Karpas-422 (cell line): ENCODE results near the gene FOXO1. TPM values are rescaled to one million over a fixed set of nuclear protein-coding genes. Genes with fewer than 3 reads are reported as not detected.

Source experiments
- DNase-seq: peaks from one replicate; pipeline ENCODE4 v3.0.0-alpha.2; 2015
- H2AFZ ChIP-seq: fragments of 200-600 bp; sonication (generic); 2 replicates; pipeline ENCODE4 v1.6.1; 2014; ENCODE audit warnings: antibody characterized with exemption, low read length, mixed read lengths
- H3K27ac ChIP-seq: fragments of 200-600 bp; sonication (generic); 2 replicates; pipeline ENCODE4 v1.5.1; 2014; ENCODE audit warnings: mild to moderate bottlenecking, low read length, moderate library complexity
- H3K27me3 ChIP-seq: fragments of 200-600 bp; sonication (generic); 2 replicates; pipeline ENCODE4 v1.6.1; 2014; ENCODE audit warnings: low read length, mixed read lengths
- H3K36me3 ChIP-seq: fragments of 200-600 bp; sonication (generic); 2 replicates; pipeline ENCODE4 v1.6.1; 2014; ENCODE audit warnings: low read length, mixed read lengths; ENCODE audit not compliant: insufficient read depth
- H3K4me1 ChIP-seq: fragments of 200-600 bp; sonication (generic); 2 replicates; pipeline ENCODE4 v1.6.1; 2014; ENCODE audit warnings: mild to moderate bottlenecking, low read length, mixed read lengths
- H3K4me2 ChIP-seq: fragments of 200-600 bp; sonication (generic); 2 replicates; pipeline ENCODE4 v1.6.1; 2014; ENCODE audit warnings: low read length, low read depth, mild to moderate bottlenecking; ENCODE audit not compliant: poor library complexity, severe bottlenecking
- H3K4me3 ChIP-seq: fragments of 200-600 bp; sonication (generic); 2 replicates; pipeline ENCODE4 v1.5.1; 2014; ENCODE audit warnings: mild to moderate bottlenecking, antibody characterized with exemption, low read length, mixed read lengths
- H3K79me2 ChIP-seq: fragments of 200-600 bp; sonication (generic); 2 replicates; pipeline ENCODE4 v1.6.1; 2014; ENCODE audit warnings: mild to moderate bottlenecking, low read length, mixed read lengths
- H3K9ac ChIP-seq: fragments of 200-600 bp; sonication (generic); 2 replicates; pipeline ENCODE4 v1.6.0; 2014; ENCODE audit warnings: low read length
- H3K9me2 ChIP-seq: fragments of 200-600 bp; sonication (generic), shearing (Covaris generic); replicated peaks from 2 replicates; pipeline ENCODE4 v1.6.0; 2014; ENCODE audit warnings: mild to moderate bottlenecking, low read length, moderate library complexity; ENCODE audit not compliant: insufficient read depth
- H3K9me3 ChIP-seq: fragments of 300-700, 200-600 bp; sonication (generic); 2 replicates; pipeline ENCODE4 v1.6.1; 2014; ENCODE audit warnings: low read length, mixed read lengths
- H4K20me1 ChIP-seq: fragments of 200-600 bp; sonication (generic); 2 replicates; pipeline ENCODE4 v1.6.1; 2014; ENCODE audit warnings: mild to moderate bottlenecking, antibody characterized with exemption, low read length, low read depth; ENCODE audit not compliant: insufficient read depth
- total RNA-seq: library from RNA; depleted of rRNA; stranded (reverse); fragments of >200 nt; shearing (Covaris generic); gene quantifications from 2 replicates; pipeline ENCODE4 v1.2.3, GENCODE V29; 2014; ENCODE audit warnings: low replicate concordance

The FOXO1 gene
- total RNA-seq, 1 experiment from 2014 or later = 51.6 TPM

DNA sequence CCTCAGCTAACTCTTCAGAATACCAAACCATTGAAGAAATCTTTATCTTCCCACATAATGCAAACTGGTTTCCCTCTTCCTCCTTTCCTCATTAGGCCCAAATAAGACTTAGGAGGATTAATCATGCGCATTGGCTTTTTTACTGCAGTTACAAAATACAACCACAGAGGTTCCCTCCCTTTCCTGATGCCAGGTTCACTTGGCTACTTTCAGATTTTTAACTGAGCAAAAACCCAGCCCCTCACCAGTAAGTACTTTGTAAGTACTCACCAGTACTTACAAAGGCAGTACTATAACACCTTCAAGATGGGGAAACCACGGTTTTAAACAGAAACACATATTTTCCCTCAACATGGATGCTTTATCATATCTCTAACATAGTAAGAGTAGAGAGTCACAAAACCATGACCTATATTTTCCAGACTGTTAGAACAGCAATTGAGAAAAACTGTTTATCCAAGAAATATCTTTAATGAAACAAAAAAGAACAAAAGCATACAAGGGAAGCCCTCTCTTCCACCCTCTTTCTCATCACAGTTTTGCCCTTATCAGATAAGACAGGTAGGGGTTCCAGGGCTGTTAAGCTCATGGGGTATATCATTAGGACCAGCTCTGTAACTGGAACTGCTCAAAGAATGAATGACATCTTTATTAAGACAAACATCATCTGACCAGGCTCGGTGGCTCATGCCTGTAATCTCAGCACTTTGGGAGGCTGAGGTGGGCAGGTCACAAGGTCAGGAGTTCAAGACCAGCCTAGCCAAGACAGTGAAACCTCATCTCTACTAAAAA, 12.7 kb downstream of the FOXO1 start:
- no peak overlapping the region for H2AFZ ChIP-seq
- DNase-seq = peak; percentile 59
- peaks cover 42% of the 10 kb centered on the region; the same call in 1 of the 2 replicates for H4K20me1 ChIP-seq
- H3K27ac ChIP-seq = peak overlapping the region; percentile 74
- no peaks in the 10 kb centered on the region for H3K9me3 ChIP-seq
- H3K9ac ChIP-seq = peak overlapping the region; percentile 47
- H3K9me2 ChIP-seq = no peaks in the 10 kb centered on the region
- peak overlapping the region; percentile 14; the same call in 1 of the 2 replicates for H3K4me3 ChIP-seq
- H3K27me3 ChIP-seq = no peaks in the 10 kb centered on the region
- H3K79me2 ChIP-seq = peaks cover 97% of the 10 kb centered on the region
- H3K36me3 ChIP-seq = no peaks in the 10 kb centered on the region
- peaks cover 96% of the 10 kb centered on the region for H3K4me1 ChIP-seq
- H3K4me2 ChIP-seq = peak overlapping the region; percentile 54

DNA sequence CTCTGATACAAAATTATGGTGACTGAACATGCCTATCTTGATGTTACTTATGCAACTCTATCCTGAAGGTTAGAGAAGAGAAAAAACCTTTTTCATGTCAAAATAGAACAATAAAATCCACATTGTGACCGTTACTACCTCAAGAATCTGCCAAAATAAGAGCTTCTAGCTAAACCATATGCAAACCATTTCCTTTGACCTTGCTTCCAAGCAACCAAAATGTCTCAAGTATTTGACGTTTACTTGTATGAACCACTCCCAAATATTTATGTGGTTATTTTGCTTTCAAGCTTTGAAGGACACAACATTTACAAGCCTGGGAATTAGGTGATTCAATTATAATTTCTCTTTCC, 13.9 kb downstream of the FOXO1 start:
- H4K20me1 ChIP-seq = peaks cover 46% of the 10 kb centered on the region; the same call in 1 of the 2 replicates
- H3K27ac ChIP-seq = peak overlapping the region; percentile 74
- H3K4me2 ChIP-seq = peak overlapping the region; percentile 54

DNA sequence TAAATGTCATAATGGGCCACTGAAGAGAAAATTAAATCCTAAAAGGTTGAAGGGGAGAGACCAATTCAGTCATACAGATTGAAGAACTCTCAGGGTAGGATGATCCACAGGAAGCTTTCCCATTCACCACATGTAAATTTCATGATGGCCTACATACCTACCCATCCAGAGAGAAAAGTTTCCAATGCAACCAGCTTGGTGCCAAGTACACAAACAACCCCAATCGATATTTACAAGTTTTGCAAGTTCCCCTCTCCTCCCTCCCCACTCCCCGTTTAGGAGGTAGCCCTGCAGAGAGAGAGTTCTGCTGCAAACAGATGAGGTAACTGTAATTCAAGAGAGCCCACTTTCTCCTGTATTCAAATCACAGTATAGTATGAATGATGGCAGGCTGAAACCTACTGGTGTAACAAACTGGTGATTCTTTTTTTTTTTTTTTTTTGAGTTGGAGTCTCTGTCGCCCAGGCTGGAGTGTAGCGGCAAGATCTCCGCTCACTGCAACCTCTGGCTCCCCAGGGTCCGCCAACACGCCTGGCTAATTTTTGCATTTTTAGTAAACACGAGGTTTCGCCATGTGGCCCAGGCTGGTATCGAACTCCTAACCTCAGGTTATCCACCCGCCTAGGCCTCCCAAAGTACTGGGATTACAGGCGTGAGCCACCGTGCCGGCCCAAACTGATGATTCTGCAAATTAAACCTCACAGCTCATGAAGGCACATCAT, 14.4 kb downstream of the FOXO1 start:
- Histone ChIP-seq H3K27ac (peak overlapping the region; percentile 74), H3K9me2 (no peaks in the 10 kb centered on the region), H3K4me2 (peak overlapping the region; percentile 54), H3K79me2 (peaks cover 97% of the 10 kb centered on the region), H4K20me1 (peaks cover 51% of the 10 kb centered on the region; the same call in 1 of the 2 replicates), H3K4me1 (peaks cover 98% of the 10 kb centered on the region), H3K27me3 (no peaks in the 10 kb centered on the region), H3K4me3 (peak overlapping the region; percentile 14; the same call in 1 of the 2 replicates), H3K9me3 (no peaks in the 10 kb centered on the region), H2AFZ (no peak overlapping the region), H3K9ac (peak overlapping the region; percentile 28; the same call in 1 of the 2 replicates), H3K36me3 (no peaks in the 10 kb centered on the region)
- DNase-seq = peak; percentile 78

More for the DNA sequence above, 13.9 kb downstream of the FOXO1 start:
- peak overlapping the region; percentile 14; the same call in 1 of the 2 replicates for H3K4me3 ChIP-seq
- H3K4me1 ChIP-seq = peaks cover 98% of the 10 kb centered on the region
- no peaks in the 10 kb centered on the region for H3K9me2 ChIP-seq
- H3K9me3 ChIP-seq = no peaks in the 10 kb centered on the region
- H3K9ac ChIP-seq = peak overlapping the region; percentile 28; the same call in 1 of the 2 replicates
- H3K27me3 ChIP-seq = no peaks in the 10 kb centered on the region
- H3K79me2 ChIP-seq = peaks cover 97% of the 10 kb centered on the region
- DNase-seq = peak; percentile 72
- no peaks in the 10 kb centered on the region for H3K36me3 ChIP-seq
- no peak overlapping the region for H2AFZ ChIP-seq

DNA sequence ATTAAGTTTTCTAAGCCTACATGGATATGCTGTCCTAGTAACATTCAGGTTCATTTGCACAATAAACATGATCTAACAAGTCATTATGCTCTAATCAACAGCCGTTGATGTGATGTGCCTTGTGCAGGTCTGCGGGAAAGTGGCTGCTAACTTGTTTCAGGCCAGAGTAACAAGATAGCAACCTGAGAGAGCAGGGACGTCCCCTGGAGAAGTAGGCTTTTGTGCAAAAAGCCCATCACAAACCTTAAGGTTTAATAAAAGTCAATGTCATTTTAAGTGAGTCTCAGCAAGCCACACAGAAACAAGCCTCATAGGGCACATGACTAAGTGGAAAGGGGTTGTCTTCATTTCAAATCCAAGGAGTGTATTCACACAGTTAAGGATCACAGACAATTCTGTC, 17.6 kb downstream of the FOXO1 start:
- Histone ChIP-seq H3K36me3 (no peaks in the 10 kb centered on the region), H3K27me3 (no peaks in the 10 kb centered on the region), H3K27ac (peak overlapping the region; percentile 74), H2AFZ (no peak overlapping the region), H3K79me2 (peaks cover 100% of the 10 kb centered on the region), H3K9ac (peak overlapping the region; percentile 23; the same call in 1 of the 2 replicates), H3K4me1 (peaks cover 97% of the 10 kb centered on the region), H3K4me3 (no peak overlapping the region), H3K9me3 (no peaks in the 10 kb centered on the region), H3K9me2 (no peaks in the 10 kb centered on the region), H3K4me2 (peak overlapping the region; percentile 42), H4K20me1 (peaks cover 45% of the 10 kb centered on the region; the same call in 1 of the 2 replicates)
- DNase-seq = no peak

DNA sequence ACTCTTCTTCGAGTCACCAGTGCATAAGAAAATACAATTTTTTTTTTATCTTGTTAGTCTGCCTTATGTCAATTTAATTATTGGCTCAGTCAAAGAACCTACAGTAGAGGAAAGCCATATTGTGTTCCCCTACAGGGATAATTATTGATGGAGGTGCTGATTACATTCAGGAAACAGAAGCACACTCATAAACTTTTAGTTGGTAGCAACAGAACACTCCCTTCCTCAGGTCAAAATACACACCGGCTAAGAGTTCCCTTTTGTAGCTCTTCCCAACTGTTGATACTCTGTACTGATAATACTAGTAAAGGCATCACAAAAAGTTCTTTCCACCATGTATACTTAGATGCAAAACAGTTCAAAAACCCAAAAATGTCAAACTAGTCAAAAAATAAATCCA, 18.4 kb downstream of the FOXO1 start:
- H3K36me3 ChIP-seq = no peaks in the 10 kb centered on the region
- H3K9ac ChIP-seq = no peak overlapping the region
- no peaks in the 10 kb centered on the region for H3K9me2 ChIP-seq
- peaks cover 100% of the 10 kb centered on the region for H3K79me2 ChIP-seq
- peak overlapping the region; percentile 74 for H3K27ac ChIP-seq
- no peaks in the 10 kb centered on the region for H3K9me3 ChIP-seq
- H3K4me3 ChIP-seq = no peak overlapping the region
- peak overlapping the region; percentile 42 for H3K4me2 ChIP-seq
- H3K27me3 ChIP-seq = no peaks in the 10 kb centered on the region
- no peak for DNase-seq
- H3K4me1 ChIP-seq = peaks cover 91% of the 10 kb centered on the region
- H4K20me1 ChIP-seq = peaks cover 44% of the 10 kb centered on the region; the same call in 1 of the 2 replicates
- no peak overlapping the region for H2AFZ ChIP-seq

DNA sequence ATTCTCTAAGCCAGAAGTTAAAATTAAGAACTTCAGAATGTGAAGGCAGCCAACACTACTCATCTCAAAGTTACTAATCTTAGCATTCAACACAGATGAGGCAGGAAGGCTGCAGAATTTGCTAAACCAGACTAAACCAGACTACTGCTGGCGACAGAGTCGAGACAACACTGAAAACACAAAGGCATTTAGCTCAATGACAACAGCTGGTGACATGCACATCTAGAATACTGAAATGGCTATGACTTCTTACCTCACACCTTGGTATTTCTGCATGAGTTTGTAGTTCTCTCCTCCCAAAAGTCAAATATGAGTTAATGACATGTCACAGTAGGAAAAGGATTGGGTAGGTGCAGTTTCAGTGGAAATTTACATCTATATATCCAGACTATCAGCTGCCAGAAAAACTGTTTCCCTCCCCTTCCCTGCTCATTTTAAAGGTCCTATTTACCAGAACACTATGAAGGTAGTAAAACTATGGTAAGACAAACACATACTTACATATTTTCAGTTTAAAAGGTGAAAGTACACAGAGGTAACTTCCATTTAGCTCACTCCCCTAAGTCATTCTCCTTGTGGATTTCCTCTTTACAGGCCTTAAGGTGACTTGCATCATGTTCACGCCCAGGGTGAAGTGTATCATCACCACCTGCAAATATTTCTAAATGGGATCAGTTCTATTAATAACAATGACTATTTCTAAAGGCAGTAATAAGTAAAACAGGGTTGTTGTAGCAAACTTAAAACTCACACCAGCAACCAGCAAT, 21.4 kb downstream of the FOXO1 start:
- Histone ChIP-seq H3K27ac (peak overlapping the region; percentile 68), H3K4me2 (peak overlapping the region; percentile 42), H3K36me3 (no peaks in the 10 kb centered on the region), H4K20me1 (peaks cover 54% of the 10 kb centered on the region), H3K9me3 (no peaks in the 10 kb centered on the region), H3K27me3 (no peaks in the 10 kb centered on the region), H3K4me1 (peaks cover 72% of the 10 kb centered on the region), H3K9me2 (no peaks in the 10 kb centered on the region), H2AFZ (no peak overlapping the region), H3K9ac (peak overlapping the region; percentile 11; the same call in 1 of the 2 replicates), H3K4me3 (no peak overlapping the region), H3K79me2 (peaks cover 99% of the 10 kb centered on the region)
- DNase-seq = no peak

DNA sequence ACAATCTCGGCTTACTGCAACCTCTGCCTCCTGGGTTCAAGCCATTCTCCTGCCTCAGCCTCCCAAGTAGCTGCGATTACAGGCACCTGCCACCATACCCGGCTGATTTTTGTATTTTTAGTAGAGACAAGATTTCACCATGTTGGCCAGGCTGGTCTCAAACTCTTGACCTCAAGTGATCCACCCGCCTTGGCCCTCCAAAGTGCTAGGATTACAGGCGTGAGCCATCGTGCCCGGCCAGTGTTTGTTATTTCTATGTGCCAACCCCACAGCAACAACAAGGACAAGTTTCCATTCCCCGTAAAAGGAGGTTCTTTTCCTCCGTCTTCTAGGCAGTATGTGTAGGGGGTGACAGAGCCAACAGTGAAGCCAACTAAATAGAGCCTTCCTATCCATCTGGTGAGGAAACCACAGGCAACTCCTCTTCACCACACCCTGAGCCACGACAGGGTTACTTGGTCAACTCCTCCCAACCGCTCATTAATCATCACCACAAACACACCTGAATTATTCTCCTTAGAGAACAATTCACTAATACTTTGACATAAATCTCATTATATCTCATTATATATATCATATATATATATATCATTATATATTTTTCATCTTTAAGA, 25.5 kb downstream of the FOXO1 start:
- H3K36me3 ChIP-seq = no peaks in the 10 kb centered on the region
- H3K27ac ChIP-seq = no peak overlapping the region
- no peaks in the 10 kb centered on the region for H3K27me3 ChIP-seq
- peaks cover 99% of the 10 kb centered on the region for H3K79me2 ChIP-seq
- H3K9ac ChIP-seq = no peak overlapping the region
- H2AFZ ChIP-seq = no peak overlapping the region
- no peaks in the 10 kb centered on the region for H3K9me3 ChIP-seq
- H4K20me1 ChIP-seq = peaks cover 49% of the 10 kb centered on the region
- no peak overlapping the region for H3K4me3 ChIP-seq
- H3K4me2 ChIP-seq = no peak overlapping the region
- peaks cover 49% of the 10 kb centered on the region for H3K4me1 ChIP-seq
- H3K9me2 ChIP-seq = no peaks in the 10 kb centered on the region
- DNase-seq = no peak
